Osteoblast (primary cell): ENCODE results near the gene GFPT1. TPM values are rescaled to one million over a fixed set of nuclear protein-coding genes. Genes with fewer than 3 reads are reported as not detected.

Source experiments
- DNase-seq: peaks from one replicate; pipeline ENCODE4 v3.0.0; 2011; ENCODE audit warnings: low spot score, mixed read lengths; ENCODE audit not compliant: insufficient read length; ENCODE audit errors: missing footprints
- H2AFZ ChIP-seq: 2 replicates; pipeline ENCODE4 v1.6.0; 2011; ENCODE audit warnings: mild to moderate bottlenecking, low read length
- H3K27ac ChIP-seq: 2 replicates; pipeline ENCODE4 v1.5.1; 2011; ENCODE audit warnings: mild to moderate bottlenecking, low read depth, low read length, moderate library complexity
- H3K27me3 ChIP-seq: 2 replicates; pipeline ENCODE4 v1.6.0; 2012; ENCODE audit warnings: mild to moderate bottlenecking, control low read depth, inconsistent platforms, low read length, moderate library complexity; ENCODE audit not compliant: insufficient read depth
- H3K36me3 ChIP-seq: 2 replicates; pipeline ENCODE4 v1.5.1; 2011; ENCODE audit warnings: mild to moderate bottlenecking, low read length, control low read depth, moderate library complexity; ENCODE audit not compliant: insufficient read depth
- H3K4me1 ChIP-seq: 2 replicates; pipeline ENCODE4 v1.5.1; 2011; ENCODE audit warnings: mild to moderate bottlenecking, low read length, control low read depth, moderate library complexity; ENCODE audit not compliant: insufficient read depth
- H3K4me2 ChIP-seq: 2 replicates; pipeline ENCODE4 v1.6.0; 2011; ENCODE audit warnings: mild to moderate bottlenecking, low read length; ENCODE audit not compliant: insufficient read depth
- H3K4me3 ChIP-seq: fragments of 200-600 bp; sonication (generic); 3 replicates; pipeline ENCODE4 v1.5.1; 2012; ENCODE audit warnings: mild to moderate bottlenecking, low read length, inconsistent platforms; ENCODE audit not compliant: insufficient read depth
- H3K79me2 ChIP-seq: 2 replicates; pipeline ENCODE4 v1.6.0; 2012; ENCODE audit warnings: mild to moderate bottlenecking, low read length, control low read depth, inconsistent platforms; ENCODE audit not compliant: insufficient read depth
- H3K9me3 ChIP-seq: 2 replicates; pipeline ENCODE4 v1.5.1; 2011; ENCODE audit warnings: low read depth, low read length, control low read depth
- H4K20me1 ChIP-seq: 2 replicates; pipeline ENCODE4 v1.6.0; 2012; ENCODE audit warnings: mild to moderate bottlenecking, low read length, control low read depth; ENCODE audit not compliant: insufficient read depth
- CTCF ChIP-seq: IDR thresholded peaks from 2 replicates; pipeline ENCODE4 v1.5.1; 2011; ENCODE audit warnings: mild to moderate bottlenecking, low read depth, low read length, moderate library complexity; ENCODE audit errors: extremely low read depth
- total RNA-seq: library from RNA; depleted of rRNA; stranded (reverse); fragments of >200 nt; gene quantifications from 2 replicates; pipeline ENCODE4 v1.2.3, GENCODE V29; 2012

The GFPT1 gene
- total RNA-seq, 1 donor, result 64.4 TPM

DNA sequence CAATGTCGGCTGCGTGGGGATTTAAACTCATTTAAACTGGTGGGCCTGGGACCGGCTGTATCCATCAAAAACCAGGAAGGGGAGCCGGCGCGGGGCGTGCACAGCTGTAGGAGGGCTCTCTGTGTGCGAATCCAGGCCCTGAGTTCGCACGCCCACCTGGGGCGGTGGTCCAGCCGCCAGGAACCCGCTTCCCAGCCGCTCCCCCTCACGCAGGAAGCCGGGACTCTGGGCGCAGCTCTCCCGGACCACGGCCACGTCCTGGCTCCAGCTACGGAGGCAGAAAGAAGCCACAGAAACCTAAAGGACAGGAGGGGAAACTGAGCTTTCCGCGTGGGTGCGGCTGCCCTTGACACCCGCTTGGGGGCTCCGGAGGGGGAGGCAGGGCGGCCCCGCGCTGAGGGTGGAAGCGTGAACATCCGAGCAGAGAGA lies 80.6 kb downstream of the GFPT1 start:
- TF ChIP-seq CTCF, result no peak
- Histone ChIP-seq H3K4me3 (peak overlapping the region; percentile 82), H3K4me1 (peaks cover 32% of the 10 kb centered on the region), H3K27ac (peak overlapping the region; percentile 89), H3K27me3 (no peaks in the 10 kb centered on the region), H4K20me1 (no peaks in the 10 kb centered on the region), H3K9me3 (peaks cover 2% of the 10 kb centered on the region), H3K4me2 (peak overlapping the region; percentile 94), H2AFZ (peak overlapping the region; percentile 70), H3K79me2 (no peaks in the 10 kb centered on the region), H3K36me3 (no peaks in the 10 kb centered on the region)
- peak; percentile 76 for DNase-seq

GRCh38 chr2:69305712-69306392 lies 81.2 kb downstream of the GFPT1 start:
- no peaks in the 10 kb centered on the region for H3K27me3 ChIP-seq

GRCh38 chr2:69305166-69305565 lies 81.9 kb downstream of the GFPT1 start:
- no peaks in the 10 kb centered on the region for H3K79me2 ChIP-seq
- H3K4me2 ChIP-seq, result no peak overlapping the region
- H3K4me1 ChIP-seq, result peaks cover 33% of the 10 kb centered on the region
- H3K9me3 ChIP-seq, result peaks cover 2% of the 10 kb centered on the region
- no peak overlapping the region for H3K27ac ChIP-seq
- DNase-seq, result peak; percentile 63
- TF ChIP-seq CTCF, result no peak
- H4K20me1 ChIP-seq, result no peaks in the 10 kb centered on the region
- H3K36me3 ChIP-seq, result no peaks in the 10 kb centered on the region
- no peak overlapping the region for H2AFZ ChIP-seq
- no peaks in the 10 kb centered on the region for H3K27me3 ChIP-seq
- no peak overlapping the region for H3K4me3 ChIP-seq

More at GRCh38 chr2:69305712-69306392, 81.2 kb downstream of the GFPT1 start:
- H2AFZ ChIP-seq, result peak overlapping the region; percentile 70
- H4K20me1 ChIP-seq, result no peaks in the 10 kb centered on the region
- H3K4me3 ChIP-seq, result peak overlapping the region; percentile 82
- H3K79me2 ChIP-seq, result no peaks in the 10 kb centered on the region
- peak overlapping the region; percentile 89 for H3K27ac ChIP-seq
- DNase-seq, result peak; percentile 84
- peaks cover 32% of the 10 kb centered on the region for H3K4me1 ChIP-seq
- no peak for TF ChIP-seq CTCF
- H3K4me2 ChIP-seq, result peak overlapping the region; percentile 94
- H3K9me3 ChIP-seq, result peaks cover 2% of the 10 kb centered on the region
- H3K36me3 ChIP-seq, result no peaks in the 10 kb centered on the region

- no peaks in the 10 kb centered on the region for H3K79me2 ChIP-seq
- no peak for TF ChIP-seq CTCF
- no peak overlapping the region for H3K4me3 ChIP-seq
- no peaks in the 10 kb centered on the region for H3K27me3 ChIP-seq
- H3K36me3 ChIP-seq, result no peaks in the 10 kb centered on the region
- no peak overlapping the region for H3K4me2 ChIP-seq
- peaks cover 33% of the 10 kb centered on the region for H3K4me1 ChIP-seq
- H3K9me3 ChIP-seq, result peaks cover 2% of the 10 kb centered on the region
- no peak overlapping the region for H3K27ac ChIP-seq
- no peak overlapping the region for H2AFZ ChIP-seq
- no peaks in the 10 kb centered on the region for H4K20me1 ChIP-seq
- DNase-seq, result peak; percentile 27
These were observed 82.4 kb downstream of the GFPT1 start for GRCh38 chr2:69304656-69305055.
